ENCODE measurements around the gene EFNB2.

- TF ChIP-seq REST (IDR thresholded peaks at IDR 0.05; ENCODE audit: borderline replicate concordance) (no peak), REST (CRISPR knock-in tag; IDR thresholded peaks at IDR 0.05; ENCODE audit: low read depth) (no peak), CTCF (IDR thresholded peaks at IDR 0.05 in 2 of 3, conservative IDR thresholded peaks at IDR 0.05 in 1 of 3; ENCODE audit: insufficient read depth in 2 of 3, low read depth in 1 of 3, low read length in 3 of 3) (no peak), ID3 (CRISPR knock-in tag; IDR thresholded peaks at IDR 0.05) (no peak), ID3 (tag; IDR thresholded peaks at IDR 0.05) (no peak), ZNF398 (CRISPR knock-in tag; IDR thresholded peaks at IDR 0.05) (no peak), SP2 (IDR thresholded peaks at IDR 0.05; ENCODE audit: extremely low read depth, low read depth, low read length, poor library complexity, severe bottlenecking) (no peak), HNRNPH1 (optimal IDR thresholded peaks at IDR 0.05; ENCODE audit: low read depth, low read length) (no peak), CREB1 (IDR thresholded peaks at IDR 0.05) (no peak), CREB1 (CRISPR knock-in tag; IDR thresholded peaks at IDR 0.05) (no peak), TRIM28 (IDR thresholded peaks at IDR 0.05) (no peak), E2F3 (CRISPR knock-in tag; IDR thresholded peaks at IDR 0.05) (no peak), ELF4 (CRISPR knock-in tag; IDR thresholded peaks at IDR 0.05) (no peak)
Measured at GRCh38 chr13:106455190-106455589, 80.3 kb downstream of the EFNB2 start.

Data from K562 (cell line).